Fibroblast of skin of left quadriceps (primary cell): Measurements from ENCODE around the gene ZFP36.

Experiments
- DNase-seq, 2 experiments: peaks; one replicate each; pipeline ENCODE4 v3.0.0-alpha.2; 2013; ENCODE audit warnings: low read depth in 2 of 2

The ZFP36 gene

DNA sequence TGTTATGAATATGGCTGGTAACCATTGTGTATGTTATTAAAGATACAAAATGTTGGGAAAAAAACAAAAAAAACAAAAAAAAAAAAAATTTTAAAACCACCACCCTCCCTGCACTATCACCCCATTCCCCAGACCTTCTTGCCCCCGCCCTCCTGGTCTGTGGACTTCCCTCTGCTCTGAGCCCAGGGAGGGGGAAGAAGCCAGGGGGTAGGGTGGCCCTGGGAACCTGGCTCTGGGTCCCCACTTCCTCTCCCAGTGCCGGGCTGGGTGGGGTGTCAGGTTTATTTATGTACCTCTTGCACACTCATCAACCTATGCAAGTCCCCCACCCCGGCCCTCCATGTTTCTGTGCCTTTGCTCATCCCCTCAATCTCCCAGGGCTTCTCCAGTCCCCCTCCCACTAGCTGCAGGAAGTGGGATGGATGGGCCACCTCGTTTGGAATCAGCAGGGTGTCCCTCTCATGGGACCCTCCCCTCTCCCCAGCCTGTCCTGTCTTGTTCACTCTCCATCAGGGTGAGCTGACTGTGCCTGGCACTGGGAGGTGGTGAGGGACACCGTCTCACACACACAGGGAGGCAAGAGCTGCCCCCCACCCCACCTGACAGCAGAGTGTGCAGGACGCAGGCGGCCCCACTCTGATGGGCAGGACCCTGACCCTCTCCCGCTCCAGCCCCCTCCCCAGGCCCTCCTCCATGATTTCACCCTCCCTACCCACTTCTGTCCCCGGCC is 21.6 kb upstream of the ZFP36 start:
- no peak for DNase-seq

- DNase-seq = no peak
Measured at GRCh38 chr19:39385629-39386411, 20.8 kb upstream of the ZFP36 start.

DNA sequence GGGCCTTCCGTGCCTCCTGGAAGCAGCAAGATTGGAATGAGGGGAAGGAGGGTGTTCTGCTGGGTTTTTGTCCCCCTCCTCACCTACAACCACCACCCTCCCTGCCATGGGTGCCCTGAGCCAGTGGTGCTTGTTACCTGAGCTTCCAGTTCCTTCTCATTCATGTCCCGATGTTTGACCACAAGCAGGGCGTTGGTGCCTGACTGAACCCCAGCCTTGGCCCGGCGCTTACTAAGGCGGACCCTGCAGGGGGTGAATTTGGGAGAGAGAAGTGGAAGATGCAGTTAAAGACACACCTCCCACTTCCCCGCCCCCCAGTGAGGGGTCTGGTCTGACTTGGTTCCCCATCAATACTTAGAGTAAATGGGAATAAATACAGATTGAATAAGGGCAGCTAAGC is 20.1 kb upstream of the ZFP36 start:
- DNase-seq = no peak

DNA sequence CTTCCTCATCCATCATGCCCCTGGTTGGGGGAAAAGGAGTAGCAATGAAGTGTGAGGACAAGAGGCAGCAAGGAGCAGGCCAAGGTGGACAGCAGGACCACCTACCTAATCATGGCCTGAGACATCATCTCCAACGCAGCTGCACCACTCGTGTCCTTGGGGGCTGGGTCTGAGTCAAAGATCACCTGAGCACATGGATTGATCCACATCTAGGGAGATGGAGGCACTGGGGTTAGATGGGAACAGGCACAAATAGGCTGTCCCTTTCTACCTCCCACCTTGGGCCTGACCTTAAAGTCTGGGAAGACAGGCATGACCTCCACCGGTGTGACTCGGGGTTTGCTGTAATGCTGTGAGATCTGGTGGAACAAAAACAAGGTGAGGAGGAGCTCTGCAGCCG is 18.0 kb upstream of the ZFP36 start:
- no peak for DNase-seq

DNA sequence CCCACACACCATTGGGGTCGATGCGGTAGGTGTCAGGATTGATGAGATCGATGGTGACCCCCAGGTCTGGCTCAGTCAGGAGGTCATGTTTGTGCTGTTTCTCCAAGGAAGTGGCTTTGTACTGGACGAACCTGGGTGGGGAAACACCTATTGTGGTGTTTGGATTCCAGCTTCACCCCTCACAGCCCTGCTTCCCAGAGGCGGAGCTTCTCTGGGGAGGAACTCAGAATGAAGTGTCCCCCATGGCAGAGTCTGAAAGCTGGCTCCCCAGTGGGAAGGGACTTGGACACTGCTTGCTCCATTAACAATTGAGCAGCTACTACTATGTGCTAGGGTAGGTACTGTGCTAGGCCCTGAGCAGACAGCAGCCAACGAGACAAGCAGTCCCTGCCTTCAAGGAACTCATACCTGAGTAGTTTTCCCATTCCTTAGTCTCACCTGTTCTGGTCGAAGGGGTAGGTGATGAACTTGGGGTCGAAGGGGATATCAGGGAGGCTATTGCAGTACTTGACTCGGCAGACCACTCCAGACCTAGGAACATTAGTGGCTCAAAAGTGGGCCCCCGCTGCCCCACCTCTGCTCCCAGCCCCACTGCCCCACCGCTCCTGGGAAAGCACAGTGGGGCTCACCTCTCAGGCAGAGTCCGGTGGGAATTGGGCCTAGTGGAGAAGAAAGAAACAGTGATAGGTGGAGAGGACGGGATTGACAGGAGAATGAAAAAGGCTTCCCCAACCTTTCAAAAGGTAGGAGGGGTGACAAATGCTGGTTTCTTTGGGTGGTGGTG is 16.8 kb upstream of the ZFP36 start:
- DNase-seq = no peak

GRCh38 chr19:39390451-39390750 is 16.2 kb upstream of the ZFP36 start:
- DNase-seq = no peak

DNA sequence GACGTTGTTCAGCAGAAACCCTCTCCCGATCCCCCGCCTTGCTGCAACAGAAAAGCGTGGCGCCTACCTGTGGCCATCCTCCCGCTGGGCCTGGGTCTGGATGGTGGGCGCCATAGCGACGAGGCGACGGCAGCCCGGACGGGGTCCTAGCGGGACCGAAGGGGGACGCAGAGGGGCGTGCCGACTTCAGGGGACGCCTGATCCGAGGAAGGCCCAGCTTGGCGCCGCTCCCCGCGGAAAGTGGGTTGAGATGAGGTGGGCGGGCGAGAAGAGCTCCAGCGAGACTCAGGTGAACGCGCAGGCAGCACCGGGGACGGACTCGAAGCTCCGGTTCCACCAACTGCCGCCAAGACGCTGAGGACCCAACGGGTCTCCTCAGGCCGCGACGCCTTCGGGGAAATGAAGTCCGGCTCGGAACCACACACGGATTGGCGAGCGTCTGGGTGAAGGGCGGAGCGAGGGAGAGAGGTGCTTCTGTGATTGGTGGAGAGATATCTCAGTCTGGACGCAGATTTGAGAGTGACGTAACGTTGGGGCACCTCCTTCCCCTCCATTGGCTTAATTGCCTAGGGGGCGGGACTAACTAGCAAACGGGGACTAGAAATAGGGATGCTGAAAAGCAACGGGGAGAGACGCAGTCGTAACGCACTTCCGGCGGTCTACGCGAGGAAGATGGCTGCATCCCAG is 15.8 kb upstream of the ZFP36 start, which contains the start of the genes MED29 and PAF1:
MED29 (plus strand) TSS at position 628 of the 687 bp plus-strand sequence; CDS start at position 673, 45 bp downstream.
PAF1 (minus strand) TSS at position 356 of the 687 bp plus-strand sequence; CDS start at position 114, 242 bp downstream.
- DNase-seq = peak; percentile 99

GRCh38 chr19:39397360-39398296 is 9.0 kb upstream of the ZFP36 start:
- DNase-seq = no peak

DNA sequence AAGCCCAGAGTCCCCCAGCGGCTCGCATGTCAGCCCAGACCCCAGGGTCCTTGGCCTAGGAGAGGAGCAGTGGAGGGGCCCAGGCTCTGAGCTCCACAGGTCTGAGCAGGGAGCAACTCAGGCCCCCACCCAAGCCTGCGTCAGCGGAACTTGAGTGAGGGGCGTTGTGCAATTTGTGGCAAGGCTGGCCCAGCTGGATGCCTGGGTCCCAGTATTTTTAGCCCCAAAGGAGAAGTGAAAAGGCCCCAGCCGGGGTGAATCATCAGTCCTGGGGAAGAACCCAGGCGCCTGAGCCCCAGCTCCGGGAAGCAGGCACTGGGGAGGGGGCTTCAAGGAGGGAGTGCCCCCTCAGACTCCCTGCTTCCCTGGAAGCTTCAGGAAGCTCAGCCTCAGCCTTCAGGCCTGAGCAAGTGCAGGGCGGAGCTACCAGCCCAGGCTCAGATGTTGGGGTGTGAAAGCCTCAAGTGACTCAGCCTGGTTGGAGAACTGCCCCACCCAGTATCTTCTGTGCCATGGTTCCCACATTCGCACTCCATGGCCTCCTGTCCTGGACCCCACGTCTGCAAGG is 8.3 kb upstream of the ZFP36 start:
- no peak for DNase-seq

GRCh38 chr19:39399668-39400050 is 7.0 kb upstream of the ZFP36 start:
- DNase-seq = no peak

DNA sequence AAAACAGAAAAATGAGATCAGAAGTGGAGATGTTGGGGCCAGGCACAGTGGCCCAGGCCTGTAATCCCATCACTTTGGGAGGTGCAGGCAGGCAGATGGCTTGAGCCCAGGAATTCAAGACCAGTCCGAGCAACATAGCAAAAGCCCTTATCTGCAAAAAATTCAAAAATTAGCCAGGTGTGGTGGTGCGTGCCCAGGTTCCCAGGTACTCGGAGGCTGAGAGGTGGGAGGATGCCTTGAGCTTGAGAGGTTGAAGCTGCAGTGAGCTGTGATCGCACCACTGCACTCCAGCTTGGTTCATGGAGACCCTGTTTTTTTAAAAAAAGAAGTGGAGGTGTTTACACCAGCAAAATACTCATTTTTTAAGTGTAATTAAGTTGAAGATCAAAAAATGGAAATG is 6.6 kb upstream of the ZFP36 start:
- no peak for DNase-seq

DNA sequence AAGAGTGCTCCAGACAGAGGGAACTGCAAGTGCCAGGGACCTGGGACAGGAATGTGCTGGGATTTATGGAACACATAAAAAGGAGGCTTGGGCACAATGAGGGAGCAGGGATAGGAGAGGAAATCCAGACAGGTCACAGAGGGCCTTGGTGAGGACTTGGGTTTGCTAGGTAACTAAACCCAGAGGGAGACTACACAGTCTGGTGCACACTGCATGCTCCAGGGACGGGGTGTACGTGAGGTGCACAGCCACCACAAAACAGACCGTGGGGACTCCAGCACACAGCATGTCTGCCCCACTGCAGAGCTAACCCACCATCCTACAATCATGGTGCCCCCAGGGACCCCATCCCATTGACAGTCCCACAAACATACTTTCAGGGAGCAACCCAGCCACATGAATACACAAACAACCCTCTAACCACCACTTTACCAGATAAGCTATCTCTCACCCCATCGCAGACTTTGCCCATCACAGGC is 5.5 kb upstream of the ZFP36 start:
- DNase-seq = no peak

DNA sequence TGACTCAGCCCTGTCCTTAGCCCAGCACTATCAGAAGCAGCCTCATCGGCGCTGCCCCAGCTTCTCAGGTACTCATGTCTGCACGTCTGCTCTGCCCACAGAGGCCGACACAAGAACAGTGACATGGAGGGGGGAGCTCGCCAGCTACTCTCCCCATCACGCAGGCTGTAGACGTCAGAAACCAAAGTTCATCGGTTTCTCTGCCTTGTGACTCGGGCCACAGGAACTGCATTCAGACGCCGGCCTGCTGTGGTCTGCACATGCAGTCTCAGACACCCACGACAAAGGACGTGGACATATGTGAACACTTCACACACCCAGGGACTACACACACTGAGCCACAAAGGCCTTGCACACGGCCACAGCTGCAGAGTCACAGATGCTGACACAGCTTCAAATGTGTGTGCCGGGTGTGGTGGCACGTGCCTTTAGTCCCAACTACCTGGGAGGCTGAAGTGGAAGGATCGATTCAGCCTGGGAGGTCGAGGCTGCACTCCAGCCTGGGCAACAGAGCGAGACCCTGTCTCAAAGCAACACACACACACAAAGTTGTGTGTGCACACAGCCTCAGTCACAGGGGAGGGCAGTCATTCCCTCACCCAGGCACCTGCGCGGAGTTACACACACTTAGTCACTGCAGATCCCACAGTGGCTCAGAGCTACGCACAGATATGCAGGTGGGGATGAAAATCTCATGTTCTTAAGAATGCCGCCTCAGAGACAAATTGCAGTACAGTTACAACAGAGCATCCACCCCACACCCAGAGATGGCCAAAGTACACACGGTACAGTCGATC is 4.9 kb upstream of the ZFP36 start:
- DNase-seq = no peak

- DNase-seq = peak; percentile 81 to 83
Measured at GRCh38 chr19:39402346-39403300, 4.0 kb upstream of the ZFP36 start.

GRCh38 chr19:39403331-39404312 is 3.0 kb upstream of the ZFP36 start:
- DNase-seq = peak; percentile 99 to 100

DNA sequence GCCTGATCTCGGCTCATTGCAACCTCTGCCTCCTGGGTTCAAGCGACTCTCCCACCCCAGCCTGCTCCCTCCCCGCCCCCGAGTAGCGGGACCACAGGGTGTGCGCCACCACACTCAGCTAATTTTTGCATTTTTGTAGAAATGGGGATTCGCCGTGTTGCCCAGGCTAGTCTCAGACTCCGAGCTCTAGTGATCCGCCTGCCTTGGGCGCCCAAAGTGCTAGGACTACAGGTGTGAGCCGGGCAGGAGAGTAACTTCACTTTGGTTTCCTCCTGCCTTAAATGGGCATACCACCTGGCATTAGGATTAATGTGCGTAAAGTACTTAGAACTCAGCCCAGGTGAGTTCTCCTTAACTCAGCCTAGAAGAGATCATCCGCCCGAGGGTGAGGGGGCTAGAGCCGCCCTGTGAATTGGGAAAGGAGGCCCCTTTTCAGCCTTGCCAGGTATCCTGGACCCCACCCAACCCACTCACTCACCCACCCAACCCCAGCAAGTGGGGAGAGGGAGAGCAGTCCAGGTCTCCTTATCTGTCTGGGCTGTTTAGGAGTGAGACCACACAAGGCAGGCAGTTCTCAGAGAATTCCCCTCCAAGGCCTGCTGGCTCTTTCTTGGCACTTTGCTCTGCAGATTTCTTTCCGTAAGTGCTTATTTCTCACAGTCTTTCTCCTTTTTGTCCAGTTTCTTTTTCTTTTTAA is 1.2 kb upstream of the ZFP36 start:
- no peak for DNase-seq
